Liver (tissue), 9 donors: ENCODE measurements around the gene TSTD2. TPM values are rescaled to one million over a fixed set of nuclear protein-coding genes. Genes with fewer than 3 reads are reported as not detected.

Source experiments
- DNase-seq: peaks from one replicate; pipeline ENCODE4 v3.0.0-alpha.2; 2017; ENCODE audit warnings: low spot score
- H3K27ac ChIP-seq, 2 donors: one replicate each; pipeline ENCODE4 v1.7.0; 2013; ENCODE audit warnings: inconsistent platforms in 2 of 2, low read length in 2 of 2, control low read depth in 1 of 2, low read depth in 1 of 2, mild to moderate bottlenecking in 1 of 2
- H3K27me3 ChIP-seq, 4 donors: one replicate each; pipeline versions ENCODE4 v1.6.1 to v1.7.0; 2013; ENCODE audit warnings: low read length in 3 of 4, inconsistent platforms in 1 of 4, mild to moderate bottlenecking in 1 of 4, moderate library complexity in 1 of 4; ENCODE audit not compliant: control insufficient read depth in 4 of 4, insufficient read depth in 4 of 4
- H3K36me3 ChIP-seq, 4 donors: one replicate each; pipeline versions ENCODE4 v1.6.1 to v1.7.0; 2013; ENCODE audit warnings: low read length in 3 of 4, mild to moderate bottlenecking in 3 of 4, low read depth in 1 of 4, moderate library complexity in 1 of 4; ENCODE audit not compliant: control insufficient read depth in 4 of 4, insufficient read depth in 3 of 4
- H3K4me1 ChIP-seq, 4 donors: one replicate each; pipeline versions ENCODE4 v1.6.1 to v1.7.0; 2013; ENCODE audit warnings: low read length in 3 of 4, mild to moderate bottlenecking in 3 of 4, moderate library complexity in 1 of 4; ENCODE audit not compliant: control insufficient read depth in 4 of 4, insufficient read depth in 4 of 4
- H3K4me3 ChIP-seq, 3 donors: one replicate each; pipeline versions ENCODE4 v1.6.1 to v1.7.0; 2013; ENCODE audit warnings: low read length in 3 of 3, control low read depth in 1 of 3, low read depth in 1 of 3, mild to moderate bottlenecking in 1 of 3
- H3K9ac ChIP-seq, 2 donors: one replicate each; pipeline ENCODE4 v1.7.0; 2013; ENCODE audit warnings: low read length in 2 of 2, mild to moderate bottlenecking in 2 of 2, moderate library complexity in 2 of 2, control low read depth in 1 of 2, low read depth in 1 of 2
- H3K9me3 ChIP-seq, 4 donors: one replicate each; pipeline versions ENCODE4 v1.6.1 to v1.7.0; 2013; ENCODE audit warnings: low read length in 3 of 4; ENCODE audit not compliant: control insufficient read depth in 4 of 4
- ATF3 ChIP-seq: IDR thresholded peaks from 2 replicates; pipeline ENCODE4 v1.6.1; 2016; ENCODE audit warnings: antibody characterized with exemption
- CTCF ChIP-seq: fragments of 150-350 bp; IDR thresholded peaks from 2 replicates; pipeline ENCODE4 v1.5.1; 2017; ENCODE audit warnings: improper control_type of control experiment, low read depth, low read length; ENCODE audit not compliant: missing input control
- EGR1 ChIP-seq, 2 donors: IDR thresholded peaks; 2 replicates each; pipeline ENCODE4 v1.6.1; 2016 to 2018; ENCODE audit warnings: antibody characterized with exemption in 2 of 2, low read depth in 2 of 2
- FOXA1 ChIP-seq: IDR thresholded peaks from 2 replicates; pipeline ENCODE4 v1.6.1; 2016; ENCODE audit warnings: antibody characterized with exemption
- FOXA2 ChIP-seq: IDR thresholded peaks from 2 replicates; pipeline ENCODE4 v1.6.1; 2016; ENCODE audit warnings: antibody characterized with exemption
- GABPA ChIP-seq, 2 donors: IDR thresholded peaks in 1 of 2; conservative IDR thresholded peaks in 1 of 2; 2 replicates each; pipeline ENCODE4 v1.6.1; 2016; ENCODE audit warnings: antibody characterized with exemption in 2 of 2, mild to moderate bottlenecking in 1 of 2, moderate library complexity in 1 of 2
- HNF4G ChIP-seq: IDR thresholded peaks from 2 replicates; pipeline ENCODE4 v1.6.1; 2016; ENCODE audit warnings: antibody characterized with exemption
- JUND ChIP-seq, 2 donors: IDR thresholded peaks; 2 replicates each; pipeline ENCODE4 v1.6.1; 2016; ENCODE audit warnings: antibody characterized with exemption in 2 of 2
- MAX ChIP-seq: IDR thresholded peaks from 2 replicates; pipeline ENCODE4 v1.6.1; 2016; ENCODE audit warnings: antibody characterized with exemption
- NR2F2 ChIP-seq: IDR thresholded peaks from 2 replicates; pipeline ENCODE4 v1.6.1; 2016; ENCODE audit warnings: antibody characterized with exemption
- REST ChIP-seq: IDR thresholded peaks from 2 replicates; pipeline ENCODE4 v1.6.1; 2016; ENCODE audit warnings: antibody characterized with exemption, mild to moderate bottlenecking
- RXRA ChIP-seq, 2 donors: IDR thresholded peaks; 2 replicates each; pipeline ENCODE4 v1.6.1; 2017 to 2018; ENCODE audit warnings: antibody characterized with exemption in 2 of 2, mild to moderate bottlenecking in 1 of 2
- SP1 ChIP-seq: IDR thresholded peaks from 2 replicates; pipeline ENCODE4 v1.6.1; 2018; ENCODE audit warnings: antibody characterized with exemption, mild to moderate bottlenecking
- TAF1 ChIP-seq: conservative IDR thresholded peaks from 2 replicates; pipeline ENCODE4 v1.6.1; 2016; ENCODE audit warnings: antibody characterized with exemption, mild to moderate bottlenecking
- YY1 ChIP-seq: IDR thresholded peaks from 2 replicates; pipeline ENCODE4 v1.6.1; 2016; ENCODE audit warnings: antibody characterized with exemption, mild to moderate bottlenecking
- WGBS: extraction: QIAGEN DNeasy Blood & Tissue Kit; methylation state at CpG from one replicate; pipeline ENCODE4 v1.1.7; 2013; 5-methylcytosine and 5-hydroxymethylcytosine counted together
- polyA plus RNA-seq, 2 donors: library from polyadenylated mRNA; stranded (reverse) in 1 of 2; unstranded in 1 of 2; fragments of 200-250 nt in 1 of 2; fragments of >200 nt in 1 of 2; fragmentation: Nextera tagmentation in 1 of 2; extraction: Ambion mirVana in 1 of 2; gene quantifications; one replicate each; pipeline versions ENCODE4 v1.2.1 to v1.2.3, GENCODE V29; 2013 to 2015
- total RNA-seq, 2 donors: library from RNA; depleted of rRNA; stranded (reverse); fragments of >200 nt; gene quantifications; one replicate each; pipeline ENCODE4 v1.2.3, GENCODE V29; 2014
- donor health status: healthy.
- donor health status: healthy.
- donor health status: healthy.
- donor health status: healthy.
- donor health status: healthy.

The TSTD2 gene
- total and polyA plus RNA-seq, 4 donors: 4.6 to 13.8 (median 7.1) TPM

- 88% methylated on average over 3 of the region's 3 CpGs for WGBS
- Histone ChIP-seq H3K36me3 (peaks cover 0 to 6% (median 5%) of the 10 kb centered on the region in 4 donors), H3K4me3 (no peak overlapping the region), H3K27me3 (no peaks in the 10 kb centered on the region), H3K4me1 (peaks cover 4 to 44% (median 29%) of the 10 kb centered on the region in 4 donors), H3K27ac (no peak overlapping the region), H3K9me3 (no peaks in the 10 kb centered on the region), H3K9ac (no peak overlapping the region)
- DNase-seq: no peak
- TF ChIP-seq RXRA (IDR thresholded peaks at IDR 0.05): no peak
- no peak for TF ChIP-seq ATF3
- no peak for TF ChIP-seq YY1
- no peak for TF ChIP-seq NR2F2
- no peak for TF ChIP-seq SP1
- TF ChIP-seq GABPA (IDR thresholded peaks at IDR 0.05 in 1 of 2, conservative IDR thresholded peaks at IDR 0.05 in 1 of 2): no peak
- TF ChIP-seq HNF4G: no peak
- TF ChIP-seq CTCF: no peak
- TF ChIP-seq MAX: no peak
- TF ChIP-seq EGR1 (IDR thresholded peaks at IDR 0.05; ENCODE audit: low read depth in 2 of 2): no peak
Measured at GRCh38 chr9:97636903-97637302, 3.7 kb upstream of the TSTD2 start.

GRCh38 chr9:97635026-97635425 lies 1.9 kb upstream of the TSTD2 start:
- 73% methylated on average over 7 of the region's 7 CpGs for WGBS
- H3K9ac ChIP-seq: no peak overlapping the region
- TF ChIP-seq FOXA1: no peak
- no peak for TF ChIP-seq FOXA2
- TF ChIP-seq HNF4G: no peak
- TF ChIP-seq NR2F2: no peak
- TF ChIP-seq JUND (IDR thresholded peaks at IDR 0.05): no peak
- TF ChIP-seq GABPA (IDR thresholded peaks at IDR 0.05 in 1 of 2, conservative IDR thresholded peaks at IDR 0.05 in 1 of 2): no peak
- TF ChIP-seq YY1: no peak
- TF ChIP-seq RXRA (IDR thresholded peaks at IDR 0.05): no peak
- no peaks in the 10 kb centered on the region for H3K9me3 ChIP-seq
- H3K4me1 ChIP-seq: peaks cover 4 to 49% (median 31%) of the 10 kb centered on the region in 4 donors
- no peak for DNase-seq
- H3K27me3 ChIP-seq: no peaks in the 10 kb centered on the region
- H3K4me3 ChIP-seq: peak overlapping the region in 1 of 3 donors; percentile 70
- peaks cover 0 to under 1% (median 0%) of the 10 kb centered on the region in 4 donors for H3K36me3 ChIP-seq
- H3K27ac ChIP-seq: no peak overlapping the region

GRCh38 chr9:97633859-97634490 lies 807 bp upstream of the TSTD2 start:
- Histone ChIP-seq H3K27me3 (no peaks in the 10 kb centered on the region), H3K4me1 (peaks cover 4 to 49% (median 30%) of the 10 kb centered on the region in 4 donors), H3K9me3 (no peaks in the 10 kb centered on the region), H3K9ac (peak overlapping the region; percentile 86 to 98), H3K4me3 (peak overlapping the region; percentile 70 to 96 (median 94)), H3K27ac (peak overlapping the region; percentile 94 to 98), H3K36me3 (peaks cover 0 to 5% (median under 1%) of the 10 kb centered on the region in 4 donors)
- no peak for DNase-seq
- no peak for TF ChIP-seq TAF1
- no peak for TF ChIP-seq RXRA (IDR thresholded peaks at IDR 0.05)
- TF ChIP-seq JUND (IDR thresholded peaks at IDR 0.05): no peak
- TF ChIP-seq HNF4G: no peak
- TF ChIP-seq REST: no peak
- no peak for TF ChIP-seq MAX
- TF ChIP-seq SP1: no peak
- no peak for TF ChIP-seq FOXA2
- WGBS: under 1% methylated on average over 43 of the region's 43 CpGs
